Lung (tissue), 12 donors: ENCODE data around the gene SMIM21. TPM values are rescaled to one million over a fixed set of nuclear protein-coding genes. Genes with fewer than 3 reads are reported as not detected.

Source experiments
- ATAC-seq: fragments of 200-7000 bp; cut with Tn5 transposase; one replicate; pipeline ENCODE4 v1.9.1; 2020; ENCODE audit warnings: moderate number of reproducible peaks; ENCODE audit not compliant: insufficient read depth, low FRiP score
- DNase-seq, 3 donors: peaks; one replicate each; pipeline ENCODE4 v3.0.0-alpha.2; 2013 to 2017
- H3K27ac ChIP-seq, 2 donors: one replicate each; pipeline ENCODE4 v1.5.1; 2013; ENCODE audit warnings: mild to moderate bottlenecking in 2 of 2, moderate library complexity in 2 of 2, control low read depth in 1 of 2, inconsistent platforms in 1 of 2, low read depth in 1 of 2, low read length in 1 of 2
- H3K27me3 ChIP-seq, 3 donors: one replicate each; pipeline ENCODE4 v1.5.1; 2013; ENCODE audit warnings: low read length in 2 of 3; ENCODE audit not compliant: control insufficient read depth in 3 of 3, insufficient read depth in 3 of 3
- H3K36me3 ChIP-seq, 4 donors: one replicate each; pipeline ENCODE4 v1.5.1; 2013; ENCODE audit warnings: low read length in 4 of 4, mild to moderate bottlenecking in 1 of 4, moderate library complexity in 1 of 4; ENCODE audit not compliant: control insufficient read depth in 4 of 4, insufficient read depth in 4 of 4
- H3K4me1 ChIP-seq, 5 donors: one replicate each; pipeline ENCODE4 v1.5.1; 2013; ENCODE audit warnings: low read length in 5 of 5, mild to moderate bottlenecking in 2 of 5, moderate library complexity in 1 of 5; ENCODE audit not compliant: control insufficient read depth in 5 of 5, insufficient read depth in 5 of 5
- H3K4me3 ChIP-seq: one replicate; pipeline ENCODE4 v1.5.1; 2013; ENCODE audit warnings: mild to moderate bottlenecking, control low read depth, moderate library complexity
- H3K9ac ChIP-seq, 2 donors: one replicate each; pipeline ENCODE4 v1.5.1; 2013; ENCODE audit warnings: low read length in 2 of 2, control low read depth in 1 of 2; ENCODE audit not compliant: insufficient read depth in 1 of 2
- H3K9me3 ChIP-seq, 4 donors: one replicate each; pipeline ENCODE4 v1.5.1; 2013; ENCODE audit warnings: low read length in 3 of 4, mild to moderate bottlenecking in 1 of 4, moderate library complexity in 1 of 4; ENCODE audit not compliant: control insufficient read depth in 4 of 4, insufficient read depth in 3 of 4
- CTCF ChIP-seq: IDR thresholded peaks from 2 replicates; pipeline ENCODE4 v1.5.1; 2012; ENCODE audit warnings: mild to moderate bottlenecking; ENCODE audit errors: control extremely low read depth, extremely low read depth
- WGBS, 2 donors: extraction: QIAGEN DNeasy Blood & Tissue Kit; methylation state at CpG; one replicate each; pipeline ENCODE4 v1.1.7; 2013; 5-methylcytosine and 5-hydroxymethylcytosine counted together
- polyA plus RNA-seq, 2 donors: library from polyadenylated mRNA; stranded (reverse); fragments of 200-250 nt; gene quantifications; one replicate each; pipeline ENCODE4 v1.2.1, GENCODE V29; 2013
- total RNA-seq, 2 donors: library from RNA; depleted of rRNA in 1 of 2; stranded (reverse); fragments of >200 nt in 1 of 2; gene quantifications; one replicate each; pipeline ENCODE4 v1.2.1, GENCODE V29; 2014 to 2021
- donor health status: control.
- donor health status: control.
- donor health status: Bipolar disorder and iron deficiency.
- donor health status: healthy.
- donor health status: DM: yes; HTN: yes; CAD: no.

SMIM21 gene
- total and polyA plus RNA-seq, 4 donors: not detected

GRCh38 chr18:75450906-75451305 is 23.4 kb upstream of the SMIM21 start:
- no peaks in the 10 kb centered on the region for H3K9me3 ChIP-seq
- peak; percentile 67 to 90 (median 85) for DNase-seq
- no peak overlapping the region for H3K27ac ChIP-seq
- no peaks in the 10 kb centered on the region for H3K27me3 ChIP-seq
- TF ChIP-seq CTCF: no peak
- H3K4me1 ChIP-seq: peaks cover 0 to 48% (median 5%) of the 10 kb centered on the region in 5 donors
- H3K9ac ChIP-seq: no peak overlapping the region
- ATAC-seq: no peak
- WGBS, 2 donors: 57 to 69% methylated on average over 3 of the region's 3 CpGs
- H3K36me3 ChIP-seq: no peaks in the 10 kb centered on the region
- H3K4me3 ChIP-seq: no peak overlapping the region

GRCh38 chr18:75441896-75442295 is 14.4 kb upstream of the SMIM21 start:
- 84 to 89% methylated on average over 5 of the region's 5 CpGs for WGBS, 2 donors
- H3K9ac ChIP-seq: no peak overlapping the region
- no peaks in the 10 kb centered on the region for H3K36me3 ChIP-seq
- ATAC-seq (no peak), DNase-seq (no peak)
- no peaks in the 10 kb centered on the region for H3K9me3 ChIP-seq
- TF ChIP-seq CTCF: no peak
- H3K4me1 ChIP-seq: no peaks in the 10 kb centered on the region
- no peak overlapping the region for H3K27ac ChIP-seq
- no peak overlapping the region for H3K4me3 ChIP-seq
- H3K27me3 ChIP-seq: peaks cover 0 to 9% (median 4%) of the 10 kb centered on the region in 3 donors

- DNase-seq (no peak), ATAC-seq (no peak)
- Histone ChIP-seq H3K27ac (no peak overlapping the region), H3K4me3 (no peak overlapping the region), H3K36me3 (no peaks in the 10 kb centered on the region), H3K9me3 (no peaks in the 10 kb centered on the region), H3K27me3 (peaks cover 0 to 9% (median 4%) of the 10 kb centered on the region in 3 donors), H3K9ac (no peak overlapping the region), H3K4me1 (no peaks in the 10 kb centered on the region)
- 90 to 98% methylated on average over 4 of the region's 4 CpGs for WGBS, 2 donors
- TF ChIP-seq CTCF: no peak
These were observed 11.8 kb upstream of the SMIM21 start for GRCh38 chr18:75439348-75439747.

- TF ChIP-seq CTCF: no peak
- no peak for ATAC-seq
- Histone ChIP-seq H3K27ac (no peak overlapping the region), H3K27me3 (peaks cover 0 to 9% (median 4%) of the 10 kb centered on the region in 3 donors), H3K36me3 (no peaks in the 10 kb centered on the region), H3K9ac (no peak overlapping the region), H3K4me1 (no peaks in the 10 kb centered on the region), H3K4me3 (no peak overlapping the region), H3K9me3 (no peaks in the 10 kb centered on the region)
- WGBS, 2 donors: 63 to 80% methylated on average over 3 of the region's 3 CpGs
- DNase-seq: no peak
These were observed 11.4 kb upstream of the SMIM21 start for GRCh38 chr18:75438891-75439290.
